ENCODE data around the gene FAF1.

Gene FAF1

DNA sequence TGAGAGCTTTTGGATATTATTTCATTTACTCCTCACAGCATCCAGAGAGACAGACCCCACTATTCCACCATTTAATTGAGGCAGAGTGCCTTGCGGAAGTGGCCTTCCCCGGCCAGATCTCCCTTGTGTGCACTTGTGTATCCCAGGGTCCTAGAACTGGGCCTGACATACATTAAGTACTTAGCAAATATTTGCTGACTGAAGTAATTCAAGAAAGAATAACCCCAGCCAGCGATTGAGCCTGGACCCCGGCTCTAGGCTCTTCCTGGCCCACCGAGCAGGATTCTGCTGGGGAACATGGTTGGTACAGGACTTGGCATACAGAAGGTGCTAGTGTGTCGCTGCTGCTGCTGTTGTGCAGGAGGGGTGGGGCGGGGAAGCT, 545.2 kb downstream of the FAF1 start:
- TF ChIP-seq, protein P1, sequence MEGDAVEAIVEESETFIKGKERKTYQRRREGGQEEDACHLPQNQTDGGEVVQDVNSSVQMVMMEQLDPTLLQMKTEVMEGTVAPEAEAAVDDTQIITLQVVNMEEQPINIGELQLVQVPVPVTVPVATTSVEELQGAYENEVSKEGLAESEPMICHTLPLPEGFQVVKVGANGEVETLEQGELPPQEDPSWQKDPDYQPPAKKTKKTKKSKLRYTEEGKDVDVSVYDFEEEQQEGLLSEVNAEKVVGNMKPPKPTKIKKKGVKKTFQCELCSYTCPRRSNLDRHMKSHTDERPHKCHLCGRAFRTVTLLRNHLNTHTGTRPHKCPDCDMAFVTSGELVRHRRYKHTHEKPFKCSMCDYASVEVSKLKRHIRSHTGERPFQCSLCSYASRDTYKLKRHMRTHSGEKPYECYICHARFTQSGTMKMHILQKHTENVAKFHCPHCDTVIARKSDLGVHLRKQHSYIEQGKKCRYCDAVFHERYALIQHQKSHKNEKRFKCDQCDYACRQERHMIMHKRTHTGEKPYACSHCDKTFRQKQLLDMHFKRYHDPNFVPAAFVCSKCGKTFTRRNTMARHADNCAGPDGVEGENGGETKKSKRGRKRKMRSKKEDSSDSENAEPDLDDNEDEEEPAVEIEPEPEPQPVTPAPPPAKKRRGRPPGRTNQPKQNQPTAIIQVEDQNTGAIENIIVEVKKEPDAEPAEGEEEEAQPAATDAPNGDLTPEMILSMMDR (IDR thresholded peaks at IDR 0.05): no peak
- DNase-seq (ENCODE audit: low spot score): no peak
- H3K27ac ChIP-seq: no peak overlapping the region
- H3K4me3 ChIP-seq: no peak overlapping the region

DNA sequence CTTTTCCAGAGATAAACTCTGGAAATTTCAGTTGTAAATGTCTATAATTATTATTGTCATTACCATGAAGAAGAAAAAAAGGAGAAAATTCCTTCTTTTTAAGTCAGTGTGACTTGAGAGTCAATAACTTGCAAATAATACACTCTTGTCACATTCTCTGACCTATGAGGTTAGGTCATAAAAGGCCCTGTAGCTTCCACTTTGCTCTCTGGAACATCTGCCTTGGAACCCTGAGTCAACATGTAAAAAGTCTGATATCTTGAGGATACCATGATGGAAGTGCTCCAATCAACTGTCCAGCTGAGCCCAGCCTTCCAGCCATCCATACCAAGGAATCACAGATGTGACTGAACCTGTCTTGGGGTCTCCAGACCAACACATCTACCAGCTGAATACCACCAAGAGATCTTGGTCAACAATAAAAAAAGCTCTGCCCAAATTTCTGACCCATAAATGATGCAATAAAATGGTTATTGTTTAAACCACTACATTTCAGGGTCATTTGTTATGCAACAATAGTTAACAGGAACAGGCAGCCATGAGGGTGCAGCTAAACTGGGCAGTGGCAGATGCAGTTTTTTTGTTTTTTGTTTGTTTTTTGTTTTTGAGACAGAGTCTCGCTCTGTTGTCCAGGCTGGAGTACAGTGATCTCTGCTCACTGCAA, 547.1 kb downstream of the FAF1 start:
- DNase-seq (ENCODE audit: low spot score): no peak

DNA sequence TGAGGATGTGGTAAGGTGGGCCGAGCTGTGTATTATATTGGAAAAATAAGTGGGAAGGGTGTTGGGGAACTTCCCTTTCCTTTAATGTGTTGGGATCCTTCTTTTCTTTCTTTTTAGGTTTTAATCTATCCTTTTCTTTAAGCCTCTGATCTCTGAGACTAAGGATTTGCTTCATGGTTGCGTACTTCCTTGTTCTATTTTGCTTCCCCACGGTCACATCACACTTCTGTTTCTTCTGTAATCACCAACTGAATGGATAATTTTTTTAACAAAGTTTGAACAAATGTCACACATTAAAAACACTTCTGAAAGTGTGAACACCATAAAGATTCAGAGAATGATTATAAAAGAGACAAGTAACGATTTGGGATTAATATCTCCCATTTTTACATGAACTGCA, 554.3 kb downstream of the FAF1 start:
- Histone ChIP-seq H3K27ac (no peak overlapping the region), H3K4me3 (no peak overlapping the region)
- DNase-seq (ENCODE audit: low spot score): no peak
- TF ChIP-seq, protein P1 (IDR thresholded peaks at IDR 0.05): no peak

More for the DNA sequence above, 547.1 kb downstream of the FAF1 start:
- H3K27ac ChIP-seq: no peak overlapping the region
- TF ChIP-seq, protein P1 (IDR thresholded peaks at IDR 0.05): no peak
- H3K4me3 ChIP-seq: no peak overlapping the region

DNA sequence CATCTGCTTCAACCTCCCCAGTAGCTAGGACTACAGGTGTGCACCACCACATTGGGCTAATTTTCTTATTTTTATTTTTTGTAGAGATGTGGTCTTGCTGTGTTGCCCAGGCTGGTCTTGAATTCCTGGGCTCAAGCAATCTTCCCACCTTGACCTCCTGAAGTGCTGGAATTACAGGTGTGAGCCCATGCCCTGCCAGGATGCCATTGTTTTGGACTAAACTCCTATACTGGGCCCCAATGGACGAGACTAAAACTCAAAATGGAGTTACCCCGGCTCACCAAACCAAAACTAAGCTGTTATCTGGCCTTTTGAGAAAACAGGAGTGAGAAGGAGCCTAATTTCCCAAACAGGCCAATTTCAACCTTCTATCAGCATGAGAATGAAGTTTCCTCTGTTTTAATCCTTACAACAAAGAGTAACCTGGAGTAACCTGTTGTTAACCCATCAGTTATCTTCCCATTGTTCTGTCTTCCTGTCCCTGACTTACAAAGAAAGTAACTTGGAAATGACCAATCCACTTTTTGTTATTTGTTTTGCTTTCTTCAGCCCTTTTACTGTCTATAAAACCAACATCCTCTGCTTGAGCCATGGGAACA, 566.4 kb downstream of the FAF1 start:
- TF ChIP-seq, protein P1 (IDR thresholded peaks at IDR 0.05): no peak
- no peak for DNase-seq (ENCODE audit: low spot score)
- Histone ChIP-seq H3K27ac (no peak overlapping the region), H3K4me3 (no peak overlapping the region)

Data from coronary artery (tissue), 2 donors.